CD14-positive monocyte (primary cell): ENCODE measurements around the gene LMO7. TPM values are rescaled to one million over a fixed set of nuclear protein-coding genes. Genes with fewer than 3 reads are reported as not detected.

Source experiments
- DNase-seq, 3 donors: peaks; one replicate each; pipeline ENCODE4 v3.0.0-alpha.2; 2011 to 2022
- H2AFZ ChIP-seq: 2 replicates; pipeline ENCODE4 v1.6.0; 2012; ENCODE audit warnings: mild to moderate bottlenecking, low read depth, low read length, inconsistent platforms; ENCODE audit not compliant: insufficient read depth, poor library complexity, severe bottlenecking
- H3K27ac ChIP-seq, 2 donors: 1 replicate in 1 of 2; 2 replicates in 1 of 2; pipeline ENCODE4 v1.5.1; 2012 to 2013; ENCODE audit warnings: low read length in 2 of 2, control low read depth in 1 of 2, inconsistent platforms in 1 of 2, low read depth in 1 of 2, mild to moderate bottlenecking in 1 of 2
- H3K27me3 ChIP-seq, 2 donors: one replicate each; pipeline versions ENCODE4 v1.6.0 to v1.6.1; 2011 to 2013; ENCODE audit warnings: low read length in 2 of 2; ENCODE audit not compliant: control insufficient read depth in 2 of 2, insufficient read depth in 2 of 2
- H3K36me3 ChIP-seq, 2 donors: replicated peaks in 1 of 2; 1 replicate in 1 of 2; 2 replicates in 1 of 2; pipeline versions ENCODE4 v1.5.1 to v1.6.1; 2012 to 2013; ENCODE audit warnings: low read length in 2 of 2, control low read depth in 1 of 2, inconsistent platforms in 1 of 2, mild to moderate bottlenecking in 1 of 2; ENCODE audit not compliant: insufficient read depth in 2 of 2, control insufficient read depth in 1 of 2
- H3K4me1 ChIP-seq, 2 donors: 1 replicate in 1 of 2; 2 replicates in 1 of 2; pipeline versions ENCODE4 v1.5.1 to v1.6.1; 2012 to 2013; ENCODE audit warnings: low read length in 2 of 2, control low read depth in 1 of 2, inconsistent platforms in 1 of 2, mild to moderate bottlenecking in 1 of 2, moderate library complexity in 1 of 2; ENCODE audit not compliant: insufficient read depth in 2 of 2, control insufficient read depth in 1 of 2
- H3K4me2 ChIP-seq: replicated peaks from 2 replicates; pipeline ENCODE3; 2012; ENCODE audit warnings: low read length, moderate library complexity, mild to moderate bottlenecking; ENCODE audit not compliant: poor library complexity, severe bottlenecking; ENCODE audit errors: extremely low read depth
- H3K4me3 ChIP-seq, 3 experiments: fragments of 200-600 bp in 1 of 3; sonication (generic) in 1 of 3; replicated peaks in 1 of 3; 1 replicate in 2 of 3; 2 replicates in 1 of 3; pipeline ENCODE4 v1.5.1; 2011 to 2013; ENCODE audit warnings: low read length in 3 of 3, mild to moderate bottlenecking in 3 of 3, control low read depth in 2 of 3, low read depth in 2 of 3, inconsistent platforms in 1 of 3, moderate library complexity in 1 of 3
- H3K79me2 ChIP-seq: 2 replicates; pipeline ENCODE4 v1.6.0; 2012; ENCODE audit warnings: mild to moderate bottlenecking, control low read depth, inconsistent platforms, low read length, moderate library complexity; ENCODE audit not compliant: insufficient read depth
- H3K9ac ChIP-seq: 2 replicates; pipeline ENCODE4 v1.6.0; 2017; ENCODE audit warnings: low read length, mild to moderate bottlenecking; ENCODE audit not compliant: insufficient read depth, poor library complexity, severe bottlenecking
- H3K9me3 ChIP-seq, 2 donors: replicated peaks in 1 of 2; 1 replicate in 1 of 2; 2 replicates in 1 of 2; pipeline versions ENCODE4 v1.5.1 to v1.6.1; 2012 to 2013; ENCODE audit warnings: low read length in 2 of 2, control low read depth in 1 of 2; ENCODE audit not compliant: control insufficient read depth in 1 of 2, insufficient read depth in 1 of 2
- H4K20me1 ChIP-seq: 2 replicates; pipeline ENCODE4 v1.6.0; 2012; ENCODE audit warnings: mild to moderate bottlenecking, low read length, control low read depth, moderate library complexity; ENCODE audit not compliant: insufficient read depth
- H3K27ac Mint-ChIP-seq, 7 donors: one replicate each; pipeline ENCODE4 v1.8.0; 2020; ENCODE audit warnings: mild to moderate bottlenecking in 7 of 7, mixed read lengths in 7 of 7, moderate library complexity in 6 of 7, inconsistent platforms in 2 of 7
- H3K27me3 Mint-ChIP-seq, 3 donors: one replicate each; pipeline ENCODE4 v1.8.0; 2021 to 2022; ENCODE audit warnings: low read depth in 3 of 3, mild to moderate bottlenecking in 3 of 3, mixed read lengths in 3 of 3, moderate library complexity in 3 of 3, inconsistent platforms in 1 of 3
- H3K36me3 Mint-ChIP-seq, 2 donors: one replicate each; pipeline ENCODE4 v1.8.0; 2020; ENCODE audit warnings: mixed read lengths in 2 of 2, inconsistent platforms in 1 of 2, mild to moderate bottlenecking in 1 of 2
- H3K4me1 Mint-ChIP-seq: one replicate; pipeline ENCODE4 v1.8.0; 2020; ENCODE audit warnings: mild to moderate bottlenecking, mixed read lengths
- H3K4me3 Mint-ChIP-seq, 2 donors: one replicate each; pipeline ENCODE4 v1.8.0; 2020; ENCODE audit warnings: mild to moderate bottlenecking in 2 of 2, mixed read lengths in 2 of 2, moderate library complexity in 1 of 2
- H3K9me3 Mint-ChIP-seq, 7 donors: one replicate each; pipeline ENCODE4 v1.8.0; 2020 to 2022; ENCODE audit warnings: mixed read lengths in 7 of 7, mild to moderate bottlenecking in 6 of 7, moderate library complexity in 6 of 7, inconsistent platforms in 2 of 7
- CTCF ChIP-seq: fragments of 200-600 bp; IDR thresholded peaks from one replicate; pipeline ENCODE4 v1.8.0; 2022; ENCODE audit warnings: antibody characterized with exemption, mild to moderate bottlenecking
- WGBS: methylation state at CpG from one replicate; pipeline ENCODE4 v1.1.5; 2013; ENCODE audit warnings: missing lambda C conversion rate; ENCODE audit not compliant: insufficient coverage; 5-methylcytosine and 5-hydroxymethylcytosine counted together
- intact Hi-C, 2 donors: fragments of 100-400 bp; cut with micrococcal nuclease; formaldehyde crosslinking; loops; one replicate each; pipeline versions ENCODE4 v1.15.0 to v1.15.1; 2023
- polyA plus RNA-seq, 3 donors: library from polyadenylated mRNA; depleted of rRNA in 1 of 3; unstranded in 2 of 3; stranded (reverse) in 1 of 3; fragments of 300-500 nt in 2 of 3; fragments of >200 nt in 1 of 3; fragmentation: Illumina TruSeq in 2 of 3; gene quantifications; 1 replicate in 2 of 3; 2 replicates in 1 of 3; pipeline ENCODE4 v1.2.3, GENCODE V29; 2012 to 2021

The LMO7 gene
- polyA plus RNA-seq, 3 donors: 0.79 to 1.6 (median 0.90) TPM

- no peak overlapping the region for H3K4me2 ChIP-seq
- TF ChIP-seq CTCF: no peak
- H3K27ac Mint-ChIP-seq: no peak overlapping the region
- no peak overlapping the region for H3K4me3 Mint-ChIP-seq
- no peaks in the 10 kb centered on the region for H3K36me3 ChIP-seq
- no peak overlapping the region for H3K9ac ChIP-seq
- no peaks in the 10 kb centered on the region for H3K79me2 ChIP-seq
- no peaks in the 10 kb centered on the region for H3K4me1 Mint-ChIP-seq
- H3K4me1 ChIP-seq: no peaks in the 10 kb centered on the region
- no peaks in the 10 kb centered on the region for H3K27me3 Mint-ChIP-seq
- H3K9me3 Mint-ChIP-seq: peaks cover 0 to 7% (median 1%) of the 10 kb centered on the region in 7 donors
- no peaks in the 10 kb centered on the region for H3K27me3 ChIP-seq
- H3K4me3 ChIP-seq: no peak overlapping the region
- WGBS: no CpG with 5 or more reads among the region's 1 CpG
- H4K20me1 ChIP-seq: no peaks in the 10 kb centered on the region
- no peak overlapping the region for H3K27ac ChIP-seq
- peaks cover 0 to 5% of the 10 kb centered on the region in 2 donors for H3K9me3 ChIP-seq
- no peak overlapping the region for H2AFZ ChIP-seq
- DNase-seq: no peak
- intact Hi-C loops: no loop called here
- no peaks in the 10 kb centered on the region for H3K36me3 Mint-ChIP-seq
Measured at GRCh38 chr13:75811841-75812240, 175.7 kb downstream of the LMO7 start.

- no peak for DNase-seq
- intact Hi-C loops: no loop called here
- Histone ChIP-seq H3K9me3 (peaks cover 0 to 4% of the 10 kb centered on the region in 2 donors), H3K4me2 (no peak overlapping the region), H3K4me3 (no peak overlapping the region), H3K79me2 (no peaks in the 10 kb centered on the region), H3K27ac (no peak overlapping the region), H3K27me3 (no peaks in the 10 kb centered on the region), H3K9ac (no peak overlapping the region), H4K20me1 (no peaks in the 10 kb centered on the region), H3K36me3 (no peaks in the 10 kb centered on the region), H2AFZ (no peak overlapping the region), H3K4me1 (no peaks in the 10 kb centered on the region)
- Mint-ChIP-seq H3K27ac (no peak overlapping the region), H3K36me3 (no peaks in the 10 kb centered on the region), H3K27me3 (no peaks in the 10 kb centered on the region), H3K4me1 (no peaks in the 10 kb centered on the region), H3K9me3 (peaks cover 0 to 3% (median 0%) of the 10 kb centered on the region in 7 donors), H3K4me3 (no peak overlapping the region)
- no peak for TF ChIP-seq CTCF
- 94% methylated on average over 3 of the region's 6 CpGs for WGBS
Measured at GRCh38 chr13:75812751-75813181, 176.6 kb downstream of the LMO7 start.
